COLO829 (cell line): Measurements from ENCODE around the gene TSHZ1.

Source experiments
- DNase-seq: peaks from one replicate; pipeline ENCODE4 v3.0.0; 2012; ENCODE audit warnings: low spot score

Gene TSHZ1

GRCh38 chr18:75207310-75208154 is 3.1 kb upstream of the TSHZ1 start:
- no peak for DNase-seq

GRCh38 chr18:75208155-75208835 is 2.3 kb upstream of the TSHZ1 start:
- no peak for DNase-seq

GRCh38 chr18:75208836-75209128 is 1.8 kb upstream of the TSHZ1 start:
- no peak for DNase-seq

GRCh38 chr18:75209129-75209950 is 1.3 kb upstream of the TSHZ1 start, which contains the start of gene PTGR3:
Gene PTGR3, minus strand, starts transcription at chr18:75209139. Its CDS starts 81 bp downstream, at chr18:75209058.
- DNase-seq = peak; percentile 56

GRCh38 chr18:75209951-75210258 is 692 bp upstream of the TSHZ1 start:
- no peak for DNase-seq

GRCh38 chr18:75211002-75211621 is 515 bp downstream of the TSHZ1 start:
- DNase-seq = no peak

GRCh38 chr18:75211626-75211952 is 992 bp downstream of the TSHZ1 start:
- DNase-seq = no peak

- peak; percentile 33 for DNase-seq
Measured at GRCh38 chr18:75211953-75212750, 1.6 kb downstream of the TSHZ1 start.

- DNase-seq = no peak
Measured at GRCh38 chr18:75212751-75213090, 2.1 kb downstream of the TSHZ1 start.

- no peak for DNase-seq
Measured at GRCh38 chr18:75213611-75214331, 3.2 kb downstream of the TSHZ1 start.

- no peak for DNase-seq
Measured at GRCh38 chr18:75214332-75214690, 3.7 kb downstream of the TSHZ1 start.

GRCh38 chr18:75214766-75215510 is 4.3 kb downstream of the TSHZ1 start:
- DNase-seq = no peak

GRCh38 chr18:75215663-75216062 is 5.1 kb downstream of the TSHZ1 start:
- DNase-seq = no peak

GRCh38 chr18:75216212-75216910 is 5.8 kb downstream of the TSHZ1 start:
- DNase-seq = no peak

- no peak for DNase-seq
Measured at GRCh38 chr18:75216911-75217689, 6.5 kb downstream of the TSHZ1 start.

GRCh38 chr18:75218065-75218923 is 7.7 kb downstream of the TSHZ1 start:
- DNase-seq = no peak

- no peak for DNase-seq
Measured at GRCh38 chr18:75219745-75220375, 9.3 kb downstream of the TSHZ1 start.
